ENCODE results near the gene SPATS2.

DNA sequence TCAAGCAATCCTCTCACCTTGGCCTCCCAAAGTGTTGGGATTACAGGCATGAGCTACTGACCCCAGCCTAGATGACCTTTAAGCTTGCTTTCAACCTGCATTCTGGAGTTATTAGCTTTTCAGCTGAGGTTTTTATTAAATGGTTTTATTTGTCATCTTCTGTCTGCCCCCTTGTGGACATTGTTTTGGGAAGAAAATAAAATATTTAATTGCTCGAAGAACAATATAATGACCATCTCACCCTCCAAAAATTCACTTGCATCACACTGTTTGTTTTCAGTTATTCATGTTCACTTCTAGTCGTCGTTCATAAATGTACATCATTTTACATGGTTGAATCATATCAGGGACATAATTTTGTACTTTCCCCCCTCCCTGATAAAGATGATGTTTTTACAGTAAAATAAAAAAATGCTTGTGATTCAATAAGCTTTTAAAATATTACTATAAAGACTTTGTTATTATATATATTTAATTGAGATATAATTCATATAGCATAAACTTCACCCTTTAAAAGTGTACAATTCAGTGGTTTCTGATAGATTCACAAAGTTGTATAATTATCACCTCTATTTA lies 10.1 kb upstream of the SPATS2 start:
- TF ChIP-seq, protein P1, sequence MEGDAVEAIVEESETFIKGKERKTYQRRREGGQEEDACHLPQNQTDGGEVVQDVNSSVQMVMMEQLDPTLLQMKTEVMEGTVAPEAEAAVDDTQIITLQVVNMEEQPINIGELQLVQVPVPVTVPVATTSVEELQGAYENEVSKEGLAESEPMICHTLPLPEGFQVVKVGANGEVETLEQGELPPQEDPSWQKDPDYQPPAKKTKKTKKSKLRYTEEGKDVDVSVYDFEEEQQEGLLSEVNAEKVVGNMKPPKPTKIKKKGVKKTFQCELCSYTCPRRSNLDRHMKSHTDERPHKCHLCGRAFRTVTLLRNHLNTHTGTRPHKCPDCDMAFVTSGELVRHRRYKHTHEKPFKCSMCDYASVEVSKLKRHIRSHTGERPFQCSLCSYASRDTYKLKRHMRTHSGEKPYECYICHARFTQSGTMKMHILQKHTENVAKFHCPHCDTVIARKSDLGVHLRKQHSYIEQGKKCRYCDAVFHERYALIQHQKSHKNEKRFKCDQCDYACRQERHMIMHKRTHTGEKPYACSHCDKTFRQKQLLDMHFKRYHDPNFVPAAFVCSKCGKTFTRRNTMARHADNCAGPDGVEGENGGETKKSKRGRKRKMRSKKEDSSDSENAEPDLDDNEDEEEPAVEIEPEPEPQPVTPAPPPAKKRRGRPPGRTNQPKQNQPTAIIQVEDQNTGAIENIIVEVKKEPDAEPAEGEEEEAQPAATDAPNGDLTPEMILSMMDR (IDR thresholded peaks at IDR 0.05) = peak in 1 of 4 experiments; percentile 33
- TF ChIP-seq POLR2AphosphoS5 (IDR thresholded peaks at IDR 0.05) (no peak), EP300 (IDR thresholded peaks at IDR 0.05) (no peak), POLR2A (IDR thresholded peaks at IDR 0.05) (no peak)

Data from sigmoid colon (tissue), 4 donors.